Small intestine (tissue), 7 donors: ENCODE results near the gene VPS37C. TPM values are rescaled to one million over a fixed set of nuclear protein-coding genes. Genes with fewer than 3 reads are reported as not detected.

ENCODE experiments used
- DNase-seq, 2 donors: peaks; one replicate each; pipeline versions ENCODE4 v3.0.0 to v3.0.0-alpha.2; 2013
- FAIRE-seq: peaks from 2 replicates; lab custom pipeline; 2012; peaks lifted over from hg19 to GRCh38; lab: Jason Lieb, UNC
- H3K27ac ChIP-seq, 3 donors: one replicate each; pipeline ENCODE4 v1.5.1; 2013; ENCODE audit warnings: low read length in 2 of 3, mild to moderate bottlenecking in 2 of 3, control low read depth in 1 of 3, inconsistent platforms in 1 of 3, low read depth in 1 of 3, moderate library complexity in 1 of 3
- H3K27me3 ChIP-seq, 3 donors: one replicate each; pipeline ENCODE4 v1.6.1; 2013; ENCODE audit warnings: low read length in 3 of 3, inconsistent platforms in 1 of 3; ENCODE audit not compliant: control insufficient read depth in 3 of 3, insufficient read depth in 3 of 3
- H3K36me3 ChIP-seq, 3 donors: one replicate each; pipeline ENCODE4 v1.6.1; 2013; ENCODE audit warnings: low read length in 3 of 3, inconsistent platforms in 1 of 3, low read depth in 1 of 3, mild to moderate bottlenecking in 1 of 3, moderate library complexity in 1 of 3; ENCODE audit not compliant: control insufficient read depth in 3 of 3, insufficient read depth in 2 of 3
- H3K4me1 ChIP-seq, 3 donors: one replicate each; pipeline ENCODE4 v1.6.1; 2013; ENCODE audit warnings: low read length in 2 of 3, inconsistent platforms in 1 of 3, low read depth in 1 of 3, mild to moderate bottlenecking in 1 of 3, moderate library complexity in 1 of 3; ENCODE audit not compliant: control insufficient read depth in 3 of 3, insufficient read depth in 2 of 3
- H3K4me3 ChIP-seq, 3 donors: one replicate each; pipeline ENCODE4 v1.5.1; 2013; ENCODE audit warnings: low read length in 3 of 3, control low read depth in 1 of 3, inconsistent platforms in 1 of 3, low read depth in 1 of 3, mild to moderate bottlenecking in 1 of 3, moderate library complexity in 1 of 3
- H3K9me3 ChIP-seq, 2 donors: one replicate each; pipeline ENCODE4 v1.6.1; 2013; ENCODE audit warnings: low read depth in 1 of 2, low read length in 1 of 2; ENCODE audit not compliant: control insufficient read depth in 2 of 2, insufficient read depth in 1 of 2
- WGBS, 3 donors: extraction: QIAGEN DNeasy Blood & Tissue Kit; methylation state at CpG; one replicate each; pipeline ENCODE4 v1.1.7; 2013; 5-methylcytosine and 5-hydroxymethylcytosine counted together
- polyA plus RNA-seq, 4 donors: library from polyadenylated mRNA; stranded (reverse) in 3 of 4; unstranded in 1 of 4; fragments of 200-250 nt in 3 of 4; fragments of 120-200 nt in 1 of 4; gene quantifications; one replicate each; pipeline versions ENCODE4 v1.2.1 to v1.2.3, GENCODE V29; 2013
- donor health status: healthy with polysubstance abuse.
- donor health status: control.
- donor health status: control.
- donor health status: Bipolar disorder and iron deficiency.
- donor health status: healthy.

Gene VPS37C
- polyA plus RNA-seq, 4 donors: 17.8 to 40.4 (median 30.9) TPM

DNA sequence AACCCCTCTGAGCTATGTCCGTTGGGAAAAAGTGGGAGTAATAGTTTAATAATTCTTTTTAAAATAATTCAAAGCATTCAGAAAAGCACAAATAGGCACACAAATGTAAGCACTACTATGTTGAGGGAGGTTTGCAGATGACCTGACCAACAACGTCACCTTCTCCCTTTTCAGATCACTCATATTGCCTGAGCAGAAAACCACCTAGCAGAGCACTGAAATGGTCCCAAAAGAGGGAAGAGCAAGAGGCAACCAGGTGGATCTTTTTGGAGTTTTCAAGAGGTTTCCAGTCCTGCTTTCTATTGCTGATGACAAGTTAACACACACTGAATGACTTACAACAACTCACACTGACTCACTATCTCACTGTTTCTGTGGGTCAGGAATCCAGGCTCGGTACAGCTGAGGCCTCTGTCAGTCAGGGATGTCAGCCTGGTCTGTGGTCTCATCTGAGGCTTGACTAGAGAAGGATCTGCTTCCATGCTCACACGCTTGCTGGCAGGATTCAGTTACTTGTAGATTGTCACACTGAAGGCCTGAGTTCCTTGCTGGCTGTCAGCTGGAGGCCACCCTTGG lies 37.8 kb upstream of the VPS37C start:
- peaks cover 0 to 6% (median 5%) of the 10 kb centered on the region in 3 donors for H3K27me3 ChIP-seq
- no peak overlapping the region for H3K4me3 ChIP-seq
- H3K36me3 ChIP-seq: no peaks in the 10 kb centered on the region
- FAIRE-seq (no peak), DNase-seq (no peak)
- WGBS, 3 donors: 84 to 90% (median 88%) methylated on average over 4 of the region's 4 CpGs
- no peak overlapping the region for H3K27ac ChIP-seq
- H3K9me3 ChIP-seq: peaks cover 0 to 11% of the 10 kb centered on the region in 2 donors
- peaks cover 0 to 8% (median 0%) of the 10 kb centered on the region in 3 donors for H3K4me1 ChIP-seq

DNA sequence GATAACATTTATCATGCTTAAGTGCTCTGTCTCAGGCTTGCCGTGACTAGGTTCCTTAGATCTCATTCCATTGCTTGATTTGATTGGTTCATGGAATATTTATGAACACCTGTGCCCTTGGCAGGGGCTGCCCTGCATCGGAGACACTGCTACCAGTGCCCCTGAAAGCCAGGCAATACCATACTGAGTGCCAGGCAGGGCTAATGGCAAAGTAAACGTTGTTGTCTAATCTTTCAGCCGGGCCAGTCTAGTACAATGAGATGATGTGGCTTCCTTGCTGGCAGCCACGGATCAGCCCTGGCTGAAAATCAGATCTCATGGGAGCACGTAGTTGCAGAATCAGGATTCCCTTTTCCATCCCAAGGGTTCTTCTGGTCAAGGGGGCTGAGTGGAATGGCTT lies 37.1 kb upstream of the VPS37C start:
- Histone ChIP-seq H3K4me3 (no peak overlapping the region), H3K9me3 (peaks cover 0 to 11% of the 10 kb centered on the region in 2 donors), H3K27me3 (peaks cover 0 to 5% (median 5%) of the 10 kb centered on the region in 3 donors), H3K4me1 (peaks cover 0 to 8% (median 0%) of the 10 kb centered on the region in 3 donors), H3K27ac (no peak overlapping the region), H3K36me3 (no peaks in the 10 kb centered on the region)
- DNase-seq (no peak), FAIRE-seq (no peak)
- 29 to 63% (median 33%) methylated on average over 6 of the region's 6 CpGs for WGBS, 3 donors

DNA sequence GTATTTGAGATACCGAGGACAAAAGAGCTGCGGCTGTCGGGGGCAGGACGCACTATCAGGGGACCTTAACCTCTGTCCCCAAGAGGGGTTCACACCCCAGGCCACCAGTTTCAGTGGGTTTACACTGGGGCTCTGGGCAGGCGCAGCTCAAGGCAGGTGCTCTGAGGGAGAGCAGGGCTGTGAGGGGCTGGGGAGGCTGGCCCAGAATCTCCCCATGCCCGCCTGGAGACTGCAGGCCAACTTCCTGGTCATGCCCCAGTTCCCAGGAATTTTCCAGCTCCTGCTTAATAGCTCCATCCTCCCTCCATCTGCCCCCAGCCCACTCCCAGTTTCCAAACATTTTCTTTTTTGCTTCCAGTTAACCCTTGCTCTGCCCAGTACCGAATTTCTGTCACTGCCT lies 34.5 kb upstream of the VPS37C start:
- H3K4me1 ChIP-seq: peaks cover 0 to 8% (median 0%) of the 10 kb centered on the region in 3 donors
- no peak overlapping the region for H3K27ac ChIP-seq
- H3K27me3 ChIP-seq: peaks cover 0 to 5% (median 0%) of the 10 kb centered on the region in 3 donors
- no peak overlapping the region for H3K4me3 ChIP-seq
- no peaks in the 10 kb centered on the region for H3K36me3 ChIP-seq
- no peak for FAIRE-seq
- H3K9me3 ChIP-seq: peaks cover 0 to 14% of the 10 kb centered on the region in 2 donors
- 33 to 61% (median 61%) methylated on average over 7 of the region's 7 CpGs for WGBS, 3 donors
- no peak for DNase-seq

DNA sequence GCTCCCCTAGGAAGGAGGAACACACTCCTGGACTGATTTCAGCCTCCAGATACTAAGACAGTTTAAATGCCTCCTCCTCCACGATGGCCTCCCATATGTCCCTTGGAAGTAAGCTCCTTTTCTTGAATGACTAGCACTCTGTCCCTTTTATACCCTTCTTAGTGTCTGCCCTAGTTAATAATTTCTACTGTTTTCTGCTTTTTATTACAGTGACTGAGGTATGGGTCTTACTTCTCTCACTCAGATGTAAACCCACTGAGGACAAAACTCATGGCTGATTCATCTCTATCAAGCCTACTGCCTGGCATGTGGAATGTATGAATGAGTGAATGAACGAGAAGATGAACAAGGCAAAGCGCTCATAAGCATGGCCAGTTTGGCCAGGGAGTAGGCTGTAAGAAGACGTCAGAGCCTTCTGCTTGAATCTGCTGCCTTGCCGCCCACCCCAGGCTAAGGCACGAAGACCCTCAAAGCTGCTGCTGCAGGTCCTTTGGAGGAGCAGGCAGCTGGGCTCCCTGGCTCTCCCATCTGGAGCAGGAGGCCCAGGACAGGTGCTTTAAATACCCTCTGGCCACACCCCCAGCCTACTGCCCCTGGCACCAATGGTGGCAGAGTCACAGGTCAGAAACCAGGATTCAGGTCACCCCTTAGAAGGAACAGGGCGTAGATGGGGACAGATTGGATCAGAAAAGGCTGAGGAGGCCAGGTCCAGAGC lies 33.9 kb upstream of the VPS37C start:
- FAIRE-seq (no peak), DNase-seq (peak in 1 of 2 donors; percentile 33)
- peaks cover 0 to 8% (median 0%) of the 10 kb centered on the region in 3 donors for H3K4me1 ChIP-seq
- WGBS, 3 donors: 55 to 70% (median 55%) methylated on average over 7 of the region's 7 CpGs
- H3K27me3 ChIP-seq: peaks cover 0 to 5% (median 0%) of the 10 kb centered on the region in 3 donors
- no peak overlapping the region for H3K27ac ChIP-seq
- no peak overlapping the region for H3K4me3 ChIP-seq
- H3K36me3 ChIP-seq: no peaks in the 10 kb centered on the region
- H3K9me3 ChIP-seq: peaks cover 0 to 15% of the 10 kb centered on the region in 2 donors

DNA sequence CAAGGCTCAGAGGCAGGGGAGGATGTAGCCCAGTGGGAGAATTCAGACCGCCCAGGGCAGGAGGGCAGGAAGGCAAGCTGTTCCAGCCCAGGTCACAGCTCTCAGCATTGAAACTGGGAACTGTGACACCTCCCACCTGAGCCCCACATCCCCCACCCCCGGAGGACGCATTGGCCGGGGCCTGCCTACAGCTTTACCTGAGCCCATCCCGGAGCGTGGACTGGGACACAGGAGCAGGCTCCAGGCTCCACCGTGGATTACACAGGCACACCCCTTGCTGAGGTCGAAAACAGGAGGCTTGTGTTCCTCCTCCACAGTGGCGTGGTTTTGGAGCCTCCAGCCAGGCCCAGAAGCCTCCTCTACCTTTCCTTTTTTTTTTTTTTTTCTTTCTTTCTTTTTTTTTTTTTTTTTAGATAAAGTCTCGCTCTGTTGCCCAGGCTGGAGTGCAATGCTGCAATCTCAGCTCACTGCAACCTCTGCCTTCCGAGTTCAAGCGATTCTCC lies 33.0 kb upstream of the VPS37C start:
- Histone ChIP-seq H3K4me1 (peaks cover 0 to 8% (median 0%) of the 10 kb centered on the region in 3 donors), H3K36me3 (no peaks in the 10 kb centered on the region), H3K27ac (no peak overlapping the region), H3K4me3 (no peak overlapping the region), H3K27me3 (peaks cover 0 to 5% (median 0%) of the 10 kb centered on the region in 3 donors), H3K9me3 (peaks cover 0 to 13% of the 10 kb centered on the region in 2 donors)
- DNase-seq (no peak), FAIRE-seq (no peak)
- WGBS, 3 donors: 72 to 77% (median 73%) methylated on average over 12 of the region's 12 CpGs

DNA sequence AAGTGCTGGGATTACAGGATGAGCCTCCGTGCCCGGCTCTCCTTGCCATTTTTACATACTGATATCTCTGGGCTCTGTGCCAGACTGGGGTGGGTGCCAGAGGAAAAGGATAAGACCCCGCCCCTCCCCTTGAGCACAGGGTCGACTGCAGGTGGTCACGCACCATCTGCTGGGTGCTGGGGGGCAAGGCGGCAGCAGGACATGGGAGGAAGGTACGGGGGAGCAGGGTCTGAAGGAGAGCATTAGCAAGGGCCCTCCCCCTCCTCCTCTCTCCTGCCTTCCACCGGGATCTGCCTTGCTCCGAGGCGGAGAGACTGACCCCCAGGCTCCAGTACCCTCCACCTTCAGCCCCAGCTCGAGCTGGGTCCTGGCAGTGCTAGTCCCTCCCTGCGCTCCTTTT lies 32.4 kb upstream of the VPS37C start:
- H3K4me3 ChIP-seq: no peak overlapping the region
- H3K4me1 ChIP-seq: peaks cover 0 to 8% (median 0%) of the 10 kb centered on the region in 3 donors
- no peaks in the 10 kb centered on the region for H3K36me3 ChIP-seq
- DNase-seq (no peak), FAIRE-seq (no peak)
- peaks cover 0 to 5% (median 0%) of the 10 kb centered on the region in 3 donors for H3K27me3 ChIP-seq
- no peak overlapping the region for H3K27ac ChIP-seq
- peaks cover 0 to 6% of the 10 kb centered on the region in 2 donors for H3K9me3 ChIP-seq
- WGBS, 3 donors: 21 to 35% (median 33%) methylated on average over 9 to 12 of the region's 12 CpGs

DNA sequence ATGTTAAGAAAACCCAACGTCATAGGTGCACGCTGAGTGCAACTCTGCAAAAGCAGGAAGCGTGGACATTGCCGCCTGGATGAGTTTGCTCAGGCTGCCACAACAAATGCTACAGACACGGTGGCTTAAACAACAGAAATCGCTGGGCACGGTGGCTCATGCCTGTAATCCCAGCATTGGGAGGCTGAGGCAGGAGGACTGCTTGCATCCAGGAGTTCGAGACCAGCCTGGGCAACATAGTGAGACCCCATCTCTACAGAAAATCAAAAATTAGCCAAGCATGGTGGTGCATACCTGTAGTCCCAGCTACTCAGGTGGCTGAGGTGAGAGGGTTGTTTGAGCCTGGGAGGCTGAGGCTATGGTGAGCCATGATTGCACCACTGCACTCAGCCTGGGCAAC lies 28.7 kb upstream of the VPS37C start:
- Histone ChIP-seq H3K4me1 (peaks cover 0 to under 1% (median 0%) of the 10 kb centered on the region in 3 donors), H3K4me3 (no peak overlapping the region), H3K9me3 (peaks cover 0 to 4% of the 10 kb centered on the region in 2 donors), H3K27ac (no peak overlapping the region), H3K36me3 (no peaks in the 10 kb centered on the region), H3K27me3 (no peaks in the 10 kb centered on the region)
- DNase-seq (no peak), FAIRE-seq (no peak)
- 77 to 84% (median 83%) methylated on average over 8 of the region's 8 CpGs for WGBS, 3 donors

DNA sequence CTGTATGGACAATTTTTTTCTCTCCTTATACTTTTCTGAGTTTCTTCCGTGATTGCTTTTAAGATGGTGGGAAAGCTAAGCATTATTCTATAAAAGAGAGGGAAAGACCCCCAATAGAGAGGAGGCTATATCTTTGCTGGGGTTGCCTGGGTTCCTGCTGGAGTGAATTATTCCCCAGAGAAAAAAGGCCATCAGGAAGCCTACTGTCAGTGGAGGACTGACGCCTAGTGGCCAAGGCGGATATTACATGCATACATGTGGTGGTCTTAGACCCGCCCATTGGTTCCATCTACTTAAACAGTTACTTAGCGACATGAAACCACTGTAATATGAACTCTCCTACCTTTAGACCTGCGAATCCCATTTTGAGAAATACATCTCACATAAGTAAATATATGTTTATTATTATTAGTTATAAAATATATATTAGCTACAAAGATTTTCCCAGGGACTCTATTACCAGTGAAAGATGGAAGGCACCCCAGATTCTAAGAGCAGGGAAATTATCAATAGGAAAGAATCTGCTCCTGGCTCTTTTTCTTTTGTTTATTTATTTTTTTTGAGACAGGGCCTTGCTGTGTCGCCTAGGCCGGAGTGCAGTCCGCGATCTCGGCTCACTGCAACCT lies 26.4 kb upstream of the VPS37C start:
- H3K4me3 ChIP-seq: no peak overlapping the region
- DNase-seq (peak; percentile 66 to 87), FAIRE-seq (no peak)
- H3K27ac ChIP-seq: no peak overlapping the region
- H3K36me3 ChIP-seq: no peaks in the 10 kb centered on the region
- no peaks in the 10 kb centered on the region for H3K27me3 ChIP-seq
- H3K9me3 ChIP-seq: peaks cover 0 to 4% of the 10 kb centered on the region in 2 donors
- 36 to 41% (median 41%) methylated on average over 11 of the region's 11 CpGs for WGBS, 3 donors
- H3K4me1 ChIP-seq: no peaks in the 10 kb centered on the region
